NCI-H146 (cell line): ENCODE results near the gene ANKRD18A.
A peak's percentile ranks its signal among the peaks of the same experiment; 100 is the strongest.
"Not testable (repeated sequence)": the region's sequence is repeated elsewhere in the genome, so short reads cannot be mapped to it uniquely, and the experiment has no call there.

ENCODE experiments used
- DNase-seq: peaks from one replicate; lab custom pipeline; 2025; lab: John Stamatoyannopoulos, UW

The ANKRD18A gene

DNA sequence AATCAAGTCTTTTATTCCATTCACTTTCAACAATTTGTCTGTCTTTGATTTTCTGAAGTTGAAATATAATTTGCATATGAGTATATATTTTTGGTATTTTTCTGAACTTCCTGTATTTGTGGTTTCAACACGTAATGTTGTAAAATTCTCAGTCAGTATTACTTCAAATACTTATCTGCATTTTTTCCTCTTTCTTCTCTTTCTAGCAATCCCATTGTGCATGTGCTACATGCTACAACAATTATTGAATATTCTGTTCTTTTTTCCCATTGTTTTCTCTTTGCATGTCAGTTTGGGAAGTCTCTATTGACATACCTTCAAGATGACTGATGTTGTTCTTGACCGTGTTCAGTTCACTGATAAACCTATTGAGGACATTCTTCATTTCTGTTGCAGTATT, 5.6 kb upstream of the ANKRD18A start:
- no peak for DNase-seq

DNA sequence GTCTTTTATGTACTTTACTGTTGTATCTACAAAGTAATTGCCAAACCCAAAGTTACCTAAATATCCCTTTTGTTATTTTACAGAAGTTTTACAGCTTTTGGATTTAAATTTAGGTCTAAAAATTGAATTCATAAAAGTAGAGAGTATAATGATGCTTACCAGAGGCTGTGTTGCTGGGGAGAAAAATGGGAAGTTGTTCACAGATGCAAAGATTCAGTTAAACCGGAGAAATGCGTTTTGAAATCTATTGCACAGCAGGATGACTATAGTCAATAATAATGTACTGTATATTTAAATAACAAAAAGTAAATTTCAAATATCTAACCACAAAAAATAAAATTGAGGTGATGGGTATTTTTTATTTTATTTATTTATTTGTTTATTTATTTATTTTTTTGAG, 2.6 kb upstream of the ANKRD18A start:
- DNase-seq: no peak

DNA sequence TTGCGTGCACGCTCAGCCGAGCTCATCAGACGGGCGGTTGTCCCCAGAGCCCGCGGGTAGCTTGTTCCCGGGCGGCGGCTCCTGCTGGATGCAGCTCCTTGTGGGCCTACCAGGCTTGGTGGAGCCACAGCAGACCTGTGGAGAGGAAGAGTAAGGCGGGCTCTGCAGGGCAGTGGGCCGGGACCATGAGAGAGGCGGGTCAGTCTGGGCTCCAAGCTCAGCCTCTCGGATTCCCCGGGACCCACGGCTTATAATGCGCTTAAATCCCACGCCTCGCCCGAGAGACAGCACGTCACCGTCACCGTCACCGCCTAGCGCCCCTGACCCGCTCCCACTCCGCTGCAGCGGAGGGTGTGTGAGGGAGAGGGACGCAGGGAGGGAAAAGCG, 1.9 kb upstream of the ANKRD18A start:
- DNase-seq: peak; percentile 83

DNA sequence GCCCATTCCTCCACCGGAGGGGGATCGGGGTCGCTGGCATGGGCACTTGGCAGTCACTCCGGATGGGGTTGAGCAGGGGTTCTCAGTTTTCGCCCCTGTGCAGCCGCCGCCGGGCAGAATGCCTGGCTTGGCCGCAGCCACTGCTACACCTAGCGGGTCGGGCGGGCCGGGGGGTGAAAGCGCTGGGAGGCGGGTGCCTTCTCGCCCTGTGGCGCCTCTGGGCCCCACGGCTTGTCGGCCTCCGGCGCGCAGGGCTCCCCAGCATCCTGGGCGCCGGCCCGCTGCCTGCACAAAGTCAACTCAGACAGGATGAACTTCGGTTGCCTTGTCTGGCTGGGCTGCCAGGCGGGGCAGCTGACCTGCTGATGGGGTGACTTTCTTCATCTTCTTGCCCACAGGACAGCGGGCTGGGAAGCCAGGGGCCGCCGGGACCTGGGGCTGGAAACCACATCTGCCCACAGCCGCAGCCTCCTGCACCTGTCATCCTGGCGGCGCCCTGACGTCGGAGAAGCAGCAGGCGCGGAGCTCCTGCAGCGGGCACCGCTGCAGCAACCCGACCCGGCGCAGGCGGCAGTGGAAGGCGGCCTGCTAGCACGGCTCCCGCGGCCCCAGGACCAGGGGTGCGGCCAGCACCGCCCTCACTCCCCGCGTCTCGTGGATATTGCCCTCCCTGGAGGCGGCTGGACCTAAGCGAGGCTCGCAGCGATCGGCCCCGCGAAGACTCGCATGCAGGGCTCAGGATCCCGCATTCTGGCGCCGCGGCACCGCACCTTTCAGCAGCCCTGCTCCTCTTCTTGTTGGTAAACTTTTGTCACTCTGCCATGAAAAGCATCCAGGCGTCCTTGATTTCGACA, 1.3 kb upstream of the ANKRD18A start:
- DNase-seq: peak; percentile 82

DNA sequence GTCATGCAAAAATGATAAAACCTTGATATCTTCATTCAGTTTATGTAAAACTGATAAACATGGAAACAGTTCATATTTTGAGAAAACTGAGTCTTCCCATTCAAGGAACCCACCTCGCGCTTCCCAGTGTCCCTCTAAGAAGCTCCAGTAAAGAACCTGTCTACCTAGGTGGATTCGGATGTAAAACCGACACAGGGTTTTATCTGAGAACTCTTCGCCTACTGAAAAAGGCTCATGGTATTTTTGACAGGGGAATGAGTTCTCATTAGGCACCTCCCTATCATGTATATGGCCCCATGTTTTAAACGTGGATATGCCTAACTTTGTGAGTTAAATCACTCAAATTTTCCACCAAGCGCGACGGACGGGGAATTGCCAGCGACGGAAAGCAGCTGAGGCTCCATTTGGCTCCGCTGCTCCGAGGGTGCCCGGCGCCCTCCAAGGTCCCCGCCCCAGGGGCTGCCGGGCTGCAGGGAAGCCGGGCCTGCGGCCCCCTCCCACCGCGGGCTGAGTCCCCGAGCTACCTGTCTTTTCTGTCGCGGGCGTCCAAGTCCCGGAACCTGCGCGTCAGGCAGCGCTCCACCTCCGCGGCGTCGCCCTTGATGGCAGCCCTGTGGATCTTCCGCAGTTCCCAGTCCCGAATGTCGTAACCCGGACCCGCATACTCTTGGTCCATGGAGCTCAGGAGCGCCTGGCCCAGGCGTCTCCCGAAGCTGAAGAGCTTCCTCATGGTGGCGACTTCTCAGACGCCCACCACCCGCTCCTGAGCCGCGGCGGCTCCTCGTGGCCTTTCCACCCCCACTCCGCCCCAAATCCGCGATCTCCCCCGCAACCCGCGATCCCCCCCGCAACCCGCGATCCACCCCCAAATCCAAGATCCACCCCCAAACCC, 594 bp downstream of the ANKRD18A start:
- peak; percentile 71 for DNase-seq

DNA sequence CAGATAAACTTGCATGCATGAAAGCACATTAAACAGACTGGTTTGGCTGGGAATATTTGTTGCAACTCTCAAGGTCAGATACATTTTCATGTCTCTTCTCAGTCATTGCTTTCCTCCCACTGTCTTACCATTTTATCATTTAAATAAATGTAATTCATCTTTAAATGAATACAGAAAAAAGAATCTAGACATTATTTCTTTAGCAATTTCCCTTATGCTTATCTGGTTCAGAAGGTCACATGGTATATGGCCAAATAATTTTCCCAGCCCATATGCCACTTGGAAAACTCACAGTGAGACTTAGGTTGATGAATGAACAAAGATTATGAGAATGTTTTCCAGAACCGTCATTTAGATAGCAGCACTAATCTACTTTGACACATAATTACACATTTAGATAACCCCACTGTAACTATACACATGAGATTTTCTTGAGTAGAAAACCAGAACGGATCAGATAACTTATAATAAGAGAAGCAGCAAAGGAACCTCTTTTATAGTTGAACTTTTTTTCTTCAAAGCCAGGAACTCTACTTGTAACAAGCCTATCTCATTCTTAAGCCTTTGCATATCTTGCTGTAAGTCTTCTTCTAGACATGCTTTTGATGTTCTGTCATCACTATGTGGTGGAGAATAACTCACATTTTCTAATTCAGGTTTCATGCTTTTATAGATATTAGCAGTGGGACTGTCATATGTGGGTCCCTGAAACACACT, 22.2 kb downstream of the ANKRD18A start:
- DNase-seq: not testable (repeated sequence)

DNA sequence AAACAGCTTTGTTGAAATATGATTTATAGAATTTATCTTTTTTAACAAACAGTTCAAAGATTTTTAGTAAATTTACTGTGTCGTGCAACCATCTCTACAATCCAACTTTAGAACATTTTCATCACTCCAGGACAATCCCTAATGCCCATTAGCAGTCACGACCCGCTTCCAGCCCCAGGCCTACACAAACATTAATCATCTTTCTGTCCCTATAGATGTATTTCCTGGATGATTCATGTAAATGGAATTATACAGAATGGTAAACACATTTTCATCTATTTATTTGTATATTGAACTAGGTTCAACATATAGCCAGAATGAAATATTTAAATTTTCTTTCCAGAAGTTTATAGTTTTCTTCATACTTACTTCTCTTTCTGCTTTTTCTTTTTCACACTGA, 25.3 kb downstream of the ANKRD18A start:
- DNase-seq: not testable (repeated sequence)

DNA sequence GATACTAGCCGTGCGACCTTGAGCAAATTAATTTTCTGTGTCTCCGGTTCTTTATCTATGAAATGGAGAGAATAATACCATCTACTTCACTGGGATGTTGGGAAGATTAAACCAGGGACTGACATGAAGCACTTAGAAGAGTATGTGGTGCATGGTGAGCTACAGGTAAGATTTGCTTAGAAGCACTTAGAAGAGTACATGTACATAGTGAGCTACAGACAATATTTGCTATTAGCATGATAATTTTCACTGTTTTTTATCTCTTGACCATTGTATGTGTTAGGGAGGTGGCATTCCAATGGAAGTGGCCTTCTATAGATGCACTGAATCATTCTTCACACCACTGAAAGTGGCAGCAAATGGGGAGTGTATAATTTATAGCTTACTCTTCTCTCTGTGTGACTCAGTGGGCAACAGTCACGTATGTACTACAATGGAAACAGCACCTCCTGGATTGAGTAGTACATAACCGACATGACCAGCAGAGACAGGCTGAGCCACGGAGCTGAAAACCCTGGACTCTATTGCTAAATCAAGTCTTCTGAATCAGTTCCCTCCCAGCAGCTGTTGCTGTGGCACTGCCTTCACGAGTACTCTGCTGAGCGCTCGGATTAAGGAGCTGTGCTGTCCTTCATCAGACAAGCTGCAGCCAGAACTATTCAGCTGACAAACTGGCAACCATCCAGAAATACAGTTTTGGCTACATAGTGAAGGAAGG, 28.9 kb downstream of the ANKRD18A start:
- not testable (repeated sequence) for DNase-seq

DNA sequence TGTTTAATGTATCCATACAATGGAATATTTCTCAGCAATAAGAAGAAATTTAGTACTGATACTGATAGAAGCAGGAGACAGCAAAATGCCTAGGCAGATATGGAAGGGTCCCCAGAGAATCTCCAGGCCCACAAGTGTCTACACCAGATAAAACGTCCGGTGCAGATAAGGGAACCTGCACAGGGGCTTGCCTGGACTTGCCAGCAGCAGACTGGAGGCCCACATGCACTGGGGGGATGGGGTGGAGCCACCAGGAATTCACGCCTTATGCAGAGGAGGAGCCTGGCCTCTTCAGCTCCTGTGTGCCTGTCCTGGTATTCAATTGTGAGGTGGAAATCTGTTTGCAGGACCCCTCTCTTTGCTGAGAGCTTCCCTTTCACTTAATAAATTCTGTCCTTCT, 36.6 kb downstream of the ANKRD18A start:
- peak; percentile 7 for DNase-seq

DNA sequence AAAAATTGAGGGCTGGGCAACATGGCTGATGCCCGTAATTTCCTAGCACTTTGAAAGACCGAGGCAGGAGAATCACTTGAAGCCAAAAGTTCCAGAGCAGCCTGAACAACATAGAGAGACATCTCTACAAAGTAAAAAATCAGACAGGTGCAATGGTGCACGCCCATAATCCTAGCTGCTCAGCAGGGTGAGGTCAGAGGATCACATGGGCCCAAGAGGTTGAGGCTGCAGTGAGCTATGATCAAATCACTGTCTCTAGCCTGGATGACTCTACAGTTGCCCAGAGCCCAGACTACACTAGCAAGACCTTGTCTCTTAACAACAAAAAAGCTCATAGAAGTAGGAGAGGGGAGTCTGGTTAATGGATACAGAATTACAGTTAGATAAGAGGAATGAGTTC, 40.3 kb downstream of the ANKRD18A start:
- not testable (repeated sequence) for DNase-seq

DNA sequence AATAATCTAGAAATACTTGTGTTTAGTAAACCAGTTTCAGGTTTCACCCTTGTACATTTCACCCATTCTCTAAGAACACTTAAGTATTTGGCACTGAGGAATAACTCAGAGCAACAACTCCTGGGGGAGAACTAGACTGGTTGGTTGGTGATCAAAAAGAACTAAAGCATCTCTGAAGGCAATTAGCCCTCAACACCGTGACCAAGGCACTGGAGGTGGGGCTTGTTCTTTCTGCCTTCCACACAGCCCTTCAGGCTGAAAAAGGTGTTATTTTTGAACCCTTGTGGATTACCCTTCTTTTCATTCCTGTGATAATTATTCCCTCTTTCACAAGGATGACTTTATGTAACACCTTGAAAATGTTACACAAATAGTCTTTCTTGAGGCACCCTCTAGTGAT, 44.2 kb downstream of the ANKRD18A start:
- DNase-seq: not testable (repeated sequence)

DNA sequence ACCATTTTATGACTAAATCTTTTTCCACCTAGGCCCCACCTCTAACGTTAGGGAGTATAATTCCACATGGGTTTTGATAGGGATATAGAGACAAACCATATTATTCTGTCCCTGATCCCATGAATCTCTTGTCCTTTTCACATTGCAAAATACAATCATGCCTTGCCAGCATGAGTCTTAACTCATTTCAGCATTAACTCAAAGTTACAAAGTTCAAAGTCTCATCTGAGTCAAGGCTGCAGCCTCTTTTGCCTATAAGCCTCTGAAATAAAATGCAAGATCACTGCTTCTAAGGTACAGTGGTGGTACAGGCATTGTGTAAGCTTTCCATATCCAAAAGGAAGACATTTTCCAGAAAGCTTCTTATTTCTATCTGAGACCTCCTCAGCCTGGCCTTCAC, 54.3 kb downstream of the ANKRD18A start:
- not testable (repeated sequence) for DNase-seq

DNA sequence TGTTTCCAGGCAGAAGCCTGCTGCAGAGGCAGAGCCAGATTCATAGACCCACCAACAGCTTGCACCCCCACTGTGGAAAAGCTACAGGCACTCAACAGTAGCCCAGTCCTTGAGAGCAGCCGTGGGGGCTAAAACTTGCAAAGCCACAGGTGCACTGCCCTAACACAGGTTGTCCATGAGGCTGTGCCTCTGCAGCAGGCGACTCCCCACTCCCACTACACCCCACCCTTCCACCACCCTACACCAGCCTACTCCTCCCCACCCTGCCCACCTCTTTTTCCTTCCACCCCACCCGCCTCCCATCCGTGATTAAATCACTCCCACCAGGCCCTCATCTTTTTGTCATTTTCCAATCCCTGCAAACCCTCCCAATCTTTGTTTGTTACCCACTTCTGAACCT, 55.2 kb downstream of the ANKRD18A start:
- DNase-seq: not testable (repeated sequence)

DNA sequence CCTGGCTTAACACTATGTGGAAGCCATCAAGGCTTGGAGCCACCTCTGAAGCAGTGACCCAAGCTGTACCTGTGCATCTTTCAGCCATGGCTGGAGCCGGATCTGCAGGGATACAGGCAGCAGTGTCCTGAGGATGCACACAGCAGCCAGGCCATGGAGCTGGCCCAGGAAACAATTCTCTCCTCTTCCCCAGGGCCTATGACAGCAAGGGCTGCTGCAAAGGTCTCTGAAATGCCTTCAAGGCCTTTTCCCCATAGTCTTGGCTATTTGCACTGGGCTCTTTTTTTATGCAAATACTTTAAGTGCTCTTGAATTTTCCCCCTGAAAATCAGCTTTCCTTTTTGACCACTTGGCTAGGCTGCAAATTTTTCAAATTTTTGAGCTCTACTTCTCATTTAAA, 56.5 kb downstream of the ANKRD18A start:
- DNase-seq: not testable (repeated sequence)

DNA sequence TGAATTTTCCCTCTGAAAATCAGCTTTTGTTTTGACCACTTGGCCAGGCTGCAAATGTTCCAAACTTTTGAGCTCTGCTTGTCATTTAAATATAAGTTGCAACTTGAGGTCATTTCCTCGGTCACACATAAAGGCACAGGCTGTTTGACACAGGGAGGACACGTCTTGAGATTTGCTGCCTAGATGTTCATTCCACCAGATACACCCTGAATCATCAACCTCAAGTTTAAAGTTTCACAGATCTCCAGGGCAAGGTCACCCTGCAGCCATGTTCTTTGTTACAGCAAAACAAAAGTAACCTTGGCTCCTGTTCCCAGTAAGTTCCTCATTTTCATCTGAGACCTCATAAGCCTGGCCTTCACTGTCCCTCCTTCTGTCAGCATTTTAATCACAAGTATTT, 59.3 kb downstream of the ANKRD18A start:
- DNase-seq: not testable (repeated sequence)

DNA sequence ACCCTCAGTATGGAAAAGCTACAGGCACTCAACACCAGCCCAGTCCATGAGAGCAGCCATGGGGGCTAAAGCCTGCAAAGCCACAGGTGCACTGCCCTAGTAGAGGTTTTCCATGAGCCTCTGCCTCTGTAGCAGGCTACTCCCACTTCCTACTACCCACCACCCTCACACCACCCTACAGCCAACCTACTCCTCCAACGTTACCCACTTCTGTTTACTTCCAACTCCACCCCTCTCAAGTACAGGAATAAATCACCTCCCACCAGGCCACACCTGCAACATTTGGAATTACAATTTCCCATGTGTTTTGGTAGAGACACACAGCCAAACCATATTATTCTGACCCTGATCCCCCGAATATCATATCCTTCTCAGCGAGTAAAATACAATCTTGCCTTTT, 61.2 kb downstream of the ANKRD18A start:
- not testable (repeated sequence) for DNase-seq

DNA sequence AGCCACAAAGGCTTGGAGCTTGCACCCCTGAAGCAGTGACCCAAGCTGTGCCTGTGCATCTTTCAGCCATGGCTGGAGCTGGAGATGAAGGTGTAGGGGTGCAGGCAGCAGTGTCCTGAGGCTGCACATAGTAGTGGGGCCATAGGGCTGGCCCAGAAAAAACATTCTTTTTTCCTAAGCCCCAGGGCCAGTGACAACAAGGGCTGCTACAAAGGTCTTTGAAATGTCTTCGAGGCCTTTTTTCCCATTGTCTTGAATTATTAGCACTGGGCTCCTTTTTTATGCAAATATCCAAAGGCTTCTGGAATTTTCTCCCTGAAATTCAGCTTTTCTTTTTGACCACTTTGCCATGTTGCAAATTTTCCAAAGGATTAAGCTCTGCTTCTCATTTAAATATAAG, 62.6 kb downstream of the ANKRD18A start:
- not testable (repeated sequence) for DNase-seq

DNA sequence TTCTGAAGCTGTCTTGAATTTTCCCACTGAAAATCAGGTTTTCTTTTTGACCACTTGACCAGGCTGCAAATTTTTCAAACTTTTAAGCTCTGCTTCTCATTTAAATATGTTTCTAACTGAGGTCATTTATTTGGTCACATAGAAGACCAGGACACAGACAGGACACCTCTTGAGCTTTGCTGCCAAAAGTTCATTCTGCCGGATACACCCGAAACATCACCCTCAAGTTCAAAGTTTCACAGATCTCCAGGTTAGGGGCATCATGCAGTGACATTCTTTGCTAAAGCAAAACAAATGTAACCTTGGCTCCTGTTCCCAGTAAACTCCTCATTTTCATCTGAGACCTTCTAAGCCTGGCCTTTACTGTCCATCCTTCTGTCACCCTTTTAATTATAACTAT, 65.4 kb downstream of the ANKRD18A start:
- not testable (repeated sequence) for DNase-seq

DNA sequence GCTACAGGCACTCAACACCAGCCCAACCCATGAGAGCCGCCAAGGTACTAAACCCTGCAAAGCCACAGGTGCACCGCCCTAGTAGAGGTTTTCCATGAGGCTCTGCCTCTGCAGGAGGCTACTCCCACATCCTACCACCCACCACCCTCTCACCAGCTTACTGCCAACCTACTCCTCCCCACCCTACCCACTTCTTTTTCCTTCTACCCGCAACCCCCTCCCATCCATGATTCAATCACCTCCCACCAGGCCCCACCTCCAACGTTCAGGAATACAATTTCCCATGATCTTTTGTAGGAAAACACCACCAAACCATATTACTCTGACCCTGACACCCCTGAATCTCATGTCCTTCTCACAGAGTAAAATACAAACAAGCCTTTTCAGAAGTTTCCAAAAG, 67.4 kb downstream of the ANKRD18A start:
- not testable (repeated sequence) for DNase-seq

DNA sequence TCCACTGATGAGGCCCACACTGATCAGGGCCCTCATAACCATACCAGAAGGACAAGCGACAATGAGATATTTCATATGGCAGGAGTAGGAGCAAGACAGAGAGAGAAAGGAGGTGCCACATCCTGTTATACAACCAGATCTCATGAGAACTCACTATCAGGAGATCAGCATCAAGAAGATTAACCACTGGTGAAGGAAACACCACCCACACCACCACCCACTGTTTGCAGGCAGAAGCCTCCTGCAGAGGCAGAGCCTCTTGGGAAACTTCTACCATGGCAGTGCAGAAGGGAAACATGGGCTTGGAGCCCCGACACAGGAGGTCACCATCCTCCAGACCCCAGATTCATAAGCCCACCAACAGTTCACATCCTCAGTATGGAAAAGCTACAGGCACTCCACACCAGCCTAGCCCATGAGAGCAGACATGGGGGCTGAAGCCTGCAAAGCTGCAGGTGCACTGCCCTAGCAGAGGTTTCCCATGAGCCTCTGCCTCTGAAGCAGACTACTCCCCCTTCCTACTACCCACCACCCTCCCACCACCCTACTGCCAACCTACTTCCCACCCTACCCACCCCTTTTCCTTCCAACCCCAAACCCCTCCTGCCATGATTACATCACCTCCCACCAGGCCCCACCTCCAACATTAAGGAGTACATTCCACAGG, 73.8 kb downstream of the ANKRD18A start:
- DNase-seq: not testable (repeated sequence)

DNA sequence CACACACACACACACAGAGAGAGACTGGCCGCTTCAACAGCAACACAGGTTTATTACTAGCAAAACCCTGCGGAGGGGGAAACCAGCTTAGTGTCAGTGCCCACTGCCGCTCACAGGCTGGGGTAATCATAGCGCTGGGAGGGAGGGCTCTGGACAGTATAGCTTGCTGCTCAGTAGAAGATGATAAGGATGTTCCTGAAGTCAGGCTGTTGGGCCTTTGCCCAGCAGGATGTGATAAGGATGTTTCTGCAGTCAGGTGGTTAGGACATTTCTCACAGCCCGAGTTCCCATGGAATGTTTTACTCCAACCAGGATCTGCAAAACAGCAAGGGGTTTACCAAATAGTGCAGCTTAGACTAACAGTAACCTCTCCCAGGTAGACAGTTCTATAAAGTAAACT, 79.9 kb downstream of the ANKRD18A start:
- not testable (repeated sequence) for DNase-seq
